Endothelial cell of umbilical vein (primary cell): ENCODE results near the gene SIRT5.

Source experiments
- JUN ChIP-seq: IDR thresholded peaks from 2 replicates; pipeline ENCODE4 v1.6.1; 2011; ENCODE audit warnings: borderline replicate concordance, low read depth; ENCODE audit not compliant: insufficient read length, insufficient read depth
- MYC ChIP-seq: IDR thresholded peaks from one replicate; pipeline ENCODE4 v1.6.1; 2011; ENCODE audit warnings: mild to moderate bottlenecking, low read depth, low read length
- POLR2AphosphoS5 ChIP-seq: IDR thresholded peaks from 2 replicates; pipeline ENCODE4 v1.6.1; 2012; ENCODE audit warnings: low read depth, mild to moderate bottlenecking, control low read depth, low read length, moderate library complexity; ENCODE audit not compliant: insufficient read depth
- TF ChIP-seq, protein P1 (sequence below), 2 donors: IDR thresholded peaks; 1 replicate in 1 of 2; 2 replicates in 1 of 2; pipeline ENCODE4 v1.5.1; 2011; ENCODE audit warnings: low read length in 2 of 2, mild to moderate bottlenecking in 2 of 2, moderate library complexity in 2 of 2, control low read depth in 1 of 2, inconsistent platforms in 1 of 2, low read depth in 1 of 2; ENCODE audit not compliant: insufficient read depth in 1 of 2; ENCODE audit errors: extremely low read depth in 1 of 2

GRCh38 chr6:13575377-13575775 lies 975 bp downstream of the SIRT5 start:
- TF ChIP-seq, protein P1, sequence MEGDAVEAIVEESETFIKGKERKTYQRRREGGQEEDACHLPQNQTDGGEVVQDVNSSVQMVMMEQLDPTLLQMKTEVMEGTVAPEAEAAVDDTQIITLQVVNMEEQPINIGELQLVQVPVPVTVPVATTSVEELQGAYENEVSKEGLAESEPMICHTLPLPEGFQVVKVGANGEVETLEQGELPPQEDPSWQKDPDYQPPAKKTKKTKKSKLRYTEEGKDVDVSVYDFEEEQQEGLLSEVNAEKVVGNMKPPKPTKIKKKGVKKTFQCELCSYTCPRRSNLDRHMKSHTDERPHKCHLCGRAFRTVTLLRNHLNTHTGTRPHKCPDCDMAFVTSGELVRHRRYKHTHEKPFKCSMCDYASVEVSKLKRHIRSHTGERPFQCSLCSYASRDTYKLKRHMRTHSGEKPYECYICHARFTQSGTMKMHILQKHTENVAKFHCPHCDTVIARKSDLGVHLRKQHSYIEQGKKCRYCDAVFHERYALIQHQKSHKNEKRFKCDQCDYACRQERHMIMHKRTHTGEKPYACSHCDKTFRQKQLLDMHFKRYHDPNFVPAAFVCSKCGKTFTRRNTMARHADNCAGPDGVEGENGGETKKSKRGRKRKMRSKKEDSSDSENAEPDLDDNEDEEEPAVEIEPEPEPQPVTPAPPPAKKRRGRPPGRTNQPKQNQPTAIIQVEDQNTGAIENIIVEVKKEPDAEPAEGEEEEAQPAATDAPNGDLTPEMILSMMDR (IDR thresholded peaks at IDR 0.05; ENCODE audit: extremely low read depth in 1 of 2, insufficient read depth in 1 of 2, low read depth in 1 of 2, low read length in 2 of 2): peak in 1 of 2 donors; percentile 69
- TF ChIP-seq JUN: no peak
- no peak for TF ChIP-seq MYC
- no peak for TF ChIP-seq POLR2AphosphoS5
